Measurements from ENCODE around the gene SKI. TPM values are rescaled to one million over a fixed set of nuclear protein-coding genes. Genes with fewer than 3 reads are reported as not detected.

Gene SKI
- total RNA-seq, 1 donor from 2014 or later = 66.2 TPM

GRCh38 chr1:2250721-2251281 lies 22.7 kb downstream of the SKI start:
- H3K9ac ChIP-seq (ENCODE audit: low read length) = no peak overlapping the region
- H3K27ac Mint-ChIP-seq (ENCODE audit: unreplicated experiment) = no peak overlapping the region
- no peak overlapping the region for H3K4me2 ChIP-seq (ENCODE audit: low read length)
- peaks cover 20% of the 10 kb centered on the region for H3K4me1 Mint-ChIP-seq (ENCODE audit: low read depth, unreplicated experiment)
- no peaks in the 10 kb centered on the region for H3K27me3 ChIP-seq (ENCODE audit: insufficient read depth, low read length)
- H3K9me3 ChIP-seq (ENCODE audit: insufficient read depth, low read depth, low read length) = peaks cover 10% of the 10 kb centered on the region
- DNase-seq (ENCODE audit: low read depth) (no peak), FAIRE-seq (no peak)
- H3K36me3 Mint-ChIP-seq (ENCODE audit: low read depth, unreplicated experiment) = peaks cover 15% of the 10 kb centered on the region
- TF ChIP-seq CTCF (IDR thresholded peaks at IDR 0.05; ENCODE audit: insufficient read depth, low read depth, low read length) (no peak), EZH2 (IDR thresholded peaks at IDR 0.05; ENCODE audit: insufficient read depth, low read length) (no peak)
- no peaks in the 10 kb centered on the region for H3K9me3 Mint-ChIP-seq (ENCODE audit: unreplicated experiment)
- no peak overlapping the region for H3K27ac ChIP-seq (ENCODE audit: low read depth, low read length)
- H4K20me1 ChIP-seq (ENCODE audit: insufficient read depth, low read length) = peaks cover 100% of the 10 kb centered on the region
- no peak overlapping the region for H2AFZ ChIP-seq (ENCODE audit: low read depth, low read length)
- no peaks in the 10 kb centered on the region for H3K27me3 Mint-ChIP-seq (ENCODE audit: low read depth, unreplicated experiment)
- peaks cover 100% of the 10 kb centered on the region for H3K79me2 ChIP-seq (ENCODE audit: insufficient read depth, low read length)
- no peaks in the 10 kb centered on the region for H3K36me3 ChIP-seq (ENCODE audit: insufficient read depth, low read length)
- no peak overlapping the region for H3K4me3 ChIP-seq (ENCODE audit: insufficient read depth, low read depth, low read length)
- H3K4me1 ChIP-seq (ENCODE audit: insufficient read depth, low read length) = peaks cover 37% of the 10 kb centered on the region
- peak overlapping the region; percentile 27 for H3K4me3 Mint-ChIP-seq (ENCODE audit: unreplicated experiment)

- Mint-ChIP-seq H3K4me3 (ENCODE audit: unreplicated experiment) (no peak overlapping the region), H3K27ac (ENCODE audit: unreplicated experiment) (peak overlapping the region; percentile 41), H3K4me1 (ENCODE audit: low read depth, unreplicated experiment) (peaks cover 15% of the 10 kb centered on the region), H3K27me3 (ENCODE audit: low read depth, unreplicated experiment) (no peaks in the 10 kb centered on the region), H3K36me3 (ENCODE audit: low read depth, unreplicated experiment) (peaks cover 15% of the 10 kb centered on the region), H3K9me3 (ENCODE audit: unreplicated experiment) (no peaks in the 10 kb centered on the region)
- TF ChIP-seq CTCF (IDR thresholded peaks at IDR 0.05; ENCODE audit: insufficient read depth, low read depth, low read length) (no peak), EZH2 (IDR thresholded peaks at IDR 0.05; ENCODE audit: insufficient read depth, low read length) (no peak)
- no peak for FAIRE-seq
- Histone ChIP-seq H3K4me2 (ENCODE audit: low read length) (no peak overlapping the region), H3K9ac (ENCODE audit: low read length) (no peak overlapping the region), H3K27me3 (ENCODE audit: insufficient read depth, low read length) (no peaks in the 10 kb centered on the region), H4K20me1 (ENCODE audit: insufficient read depth, low read length) (peaks cover 100% of the 10 kb centered on the region), H3K4me3 (ENCODE audit: insufficient read depth, low read depth, low read length) (no peak overlapping the region), H3K9me3 (ENCODE audit: insufficient read depth, low read depth, low read length) (peaks cover 13% of the 10 kb centered on the region), H3K36me3 (ENCODE audit: insufficient read depth, low read length) (no peaks in the 10 kb centered on the region), H2AFZ (ENCODE audit: low read depth, low read length) (no peak overlapping the region), H3K27ac (ENCODE audit: low read depth, low read length) (no peak overlapping the region), H3K79me2 (ENCODE audit: insufficient read depth, low read length) (peaks cover 100% of the 10 kb centered on the region), H3K4me1 (ENCODE audit: insufficient read depth, low read length) (peaks cover 31% of the 10 kb centered on the region)
- DNase-seq (ENCODE audit: low read depth) = no peak
Observed at GRCh38 chr1:2251363-2251762, 23.2 kb downstream of the SKI start.

- H3K27me3 ChIP-seq (ENCODE audit: insufficient read depth, low read length) = no peaks in the 10 kb centered on the region
- H4K20me1 ChIP-seq (ENCODE audit: insufficient read depth, low read length) = peaks cover 100% of the 10 kb centered on the region
- H3K27me3 Mint-ChIP-seq (ENCODE audit: low read depth, unreplicated experiment) = no peaks in the 10 kb centered on the region
- peaks cover 100% of the 10 kb centered on the region for H3K79me2 ChIP-seq (ENCODE audit: insufficient read depth, low read length)
- peaks cover 30% of the 10 kb centered on the region for H3K4me1 ChIP-seq (ENCODE audit: insufficient read depth, low read length)
- no peak overlapping the region for H3K4me3 ChIP-seq (ENCODE audit: insufficient read depth, low read depth, low read length)
- FAIRE-seq (no peak), DNase-seq (ENCODE audit: low read depth) (no peak)
- H3K27ac ChIP-seq (ENCODE audit: low read depth, low read length) = no peak overlapping the region
- peaks cover 13% of the 10 kb centered on the region for H3K36me3 Mint-ChIP-seq (ENCODE audit: low read depth, unreplicated experiment)
- H3K4me3 Mint-ChIP-seq (ENCODE audit: unreplicated experiment) = peak overlapping the region; percentile 62
- H2AFZ ChIP-seq (ENCODE audit: low read depth, low read length) = no peak overlapping the region
- no peak overlapping the region for H3K27ac Mint-ChIP-seq (ENCODE audit: unreplicated experiment)
- no peak for TF ChIP-seq EZH2 (IDR thresholded peaks at IDR 0.05; ENCODE audit: insufficient read depth, low read length)
- TF ChIP-seq CTCF (IDR thresholded peaks at IDR 0.05; ENCODE audit: insufficient read depth, low read depth, low read length) = no peak
- no peak overlapping the region for H3K4me2 ChIP-seq (ENCODE audit: low read length)
- no peak overlapping the region for H3K9ac ChIP-seq (ENCODE audit: low read length)
- no peaks in the 10 kb centered on the region for H3K9me3 Mint-ChIP-seq (ENCODE audit: unreplicated experiment)
- peaks cover 11% of the 10 kb centered on the region for H3K4me1 Mint-ChIP-seq (ENCODE audit: low read depth, unreplicated experiment)
- H3K9me3 ChIP-seq (ENCODE audit: insufficient read depth, low read depth, low read length) = peaks cover 13% of the 10 kb centered on the region
- no peaks in the 10 kb centered on the region for H3K36me3 ChIP-seq (ENCODE audit: insufficient read depth, low read length)
Observed at GRCh38 chr1:2251786-2252185, 23.7 kb downstream of the SKI start.

Measured in astrocyte (in vitro differentiated cells and primary cell).